Hepatocyte (in vitro differentiated cells): Measurements from ENCODE around the gene LURAP1L.

Experiments used
- CTCF ChIP-seq: fragments of 200-600 bp; sonication (generic); IDR thresholded peaks from 2 replicates; pipeline ENCODE4 v1.5.1; 2016; ENCODE audit warnings: antibody characterized with exemption, mild to moderate bottlenecking; ENCODE audit not compliant: poor library complexity
- EZH2 ChIP-seq: fragments of 200-600 bp; sonication (generic); IDR thresholded peaks from 2 replicates; pipeline ENCODE4 v1.6.1; 2016; ENCODE audit warnings: antibody characterized with exemption, mild to moderate bottlenecking, borderline replicate concordance
- EZH2phosphoT487 ChIP-seq: fragments of 200-600 bp; sonication (generic); IDR thresholded peaks from one replicate; pipeline ENCODE4 v1.6.1; 2018; ENCODE audit warnings: antibody characterized with exemption, mild to moderate bottlenecking, low read depth, moderate library complexity; ENCODE audit not compliant: unreplicated experiment, severe bottlenecking

GRCh38 chr9:12826924-12827565 lies 52.2 kb downstream of the LURAP1L start:
- TF ChIP-seq CTCF = no peak
- TF ChIP-seq EZH2phosphoT487 = no peak
- no peak for TF ChIP-seq EZH2
